ENCODE data around the gene SEC23IP.
A peak's percentile ranks its signal among the peaks of the same experiment; 100 is the strongest.

SEC23IP gene

DNA sequence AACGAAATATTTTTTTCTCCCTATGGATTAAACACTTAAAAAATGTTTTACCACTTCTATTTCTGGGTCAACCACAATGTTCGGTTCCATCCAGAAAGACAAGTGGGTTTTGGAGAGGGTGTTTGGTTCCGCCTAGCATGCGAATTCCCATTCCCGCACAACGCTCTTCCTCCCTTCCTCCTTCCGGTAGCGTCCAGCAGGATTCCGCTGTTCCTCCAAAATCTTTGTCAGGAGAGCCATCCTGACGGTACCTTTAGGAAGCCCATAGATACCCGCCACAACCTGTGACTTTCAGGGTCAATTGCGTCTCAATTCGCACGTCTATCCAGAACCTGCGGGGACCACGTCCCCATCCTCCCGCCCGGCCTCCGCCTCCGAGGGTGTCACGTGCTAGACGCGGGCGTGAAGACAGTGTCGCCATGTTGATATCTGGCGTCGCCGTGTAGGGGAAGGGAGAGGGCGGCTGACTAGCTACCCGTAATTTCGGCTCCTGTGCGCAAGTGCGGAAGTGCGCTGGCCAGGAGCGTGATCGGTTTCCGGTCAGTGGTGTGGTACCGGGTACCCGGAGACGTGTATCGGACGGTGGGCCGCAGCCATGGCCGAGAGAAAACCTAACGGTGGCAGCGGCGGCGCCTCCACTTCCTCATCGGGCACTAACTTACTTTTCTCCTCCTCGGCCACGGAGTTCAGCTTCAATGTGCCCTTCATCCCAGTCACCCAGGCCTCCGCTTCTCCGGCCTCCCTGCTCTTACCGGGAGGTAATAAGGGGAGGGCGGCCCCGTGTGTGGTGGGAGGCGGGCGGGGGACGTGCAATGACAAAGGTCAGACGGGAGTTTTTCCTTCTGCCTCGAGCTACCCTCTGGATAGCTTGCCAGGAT, at the start of gene SEC23IP:
Gene SEC23IP, plus strand, starts transcription at position 543 of the 878 bp plus-strand sequence. Its CDS starts 53 bp downstream, at position 596.
- H3K4me1 ChIP-seq (ENCODE audit: low read length), result peaks cover 3% of the 10 kb centered on the region; the same call in 1 of the 2 replicates
- peak within 1 kb of the TSS; percentile 99 for H3K4me2 ChIP-seq (ENCODE audit: low read depth, low read length)
- H3K36me3 ChIP-seq (replicated peaks; ENCODE audit: insufficient read depth, low read length), result no peaks in the 10 kb centered on the region
- no peaks in the 10 kb centered on the region for H3K9me2 ChIP-seq (replicated peaks; ENCODE audit: insufficient read depth, low read length)
- TF ChIP-seq, protein P1, sequence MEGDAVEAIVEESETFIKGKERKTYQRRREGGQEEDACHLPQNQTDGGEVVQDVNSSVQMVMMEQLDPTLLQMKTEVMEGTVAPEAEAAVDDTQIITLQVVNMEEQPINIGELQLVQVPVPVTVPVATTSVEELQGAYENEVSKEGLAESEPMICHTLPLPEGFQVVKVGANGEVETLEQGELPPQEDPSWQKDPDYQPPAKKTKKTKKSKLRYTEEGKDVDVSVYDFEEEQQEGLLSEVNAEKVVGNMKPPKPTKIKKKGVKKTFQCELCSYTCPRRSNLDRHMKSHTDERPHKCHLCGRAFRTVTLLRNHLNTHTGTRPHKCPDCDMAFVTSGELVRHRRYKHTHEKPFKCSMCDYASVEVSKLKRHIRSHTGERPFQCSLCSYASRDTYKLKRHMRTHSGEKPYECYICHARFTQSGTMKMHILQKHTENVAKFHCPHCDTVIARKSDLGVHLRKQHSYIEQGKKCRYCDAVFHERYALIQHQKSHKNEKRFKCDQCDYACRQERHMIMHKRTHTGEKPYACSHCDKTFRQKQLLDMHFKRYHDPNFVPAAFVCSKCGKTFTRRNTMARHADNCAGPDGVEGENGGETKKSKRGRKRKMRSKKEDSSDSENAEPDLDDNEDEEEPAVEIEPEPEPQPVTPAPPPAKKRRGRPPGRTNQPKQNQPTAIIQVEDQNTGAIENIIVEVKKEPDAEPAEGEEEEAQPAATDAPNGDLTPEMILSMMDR (IDR thresholded peaks at IDR 0.05; ENCODE audit: low read length), result no peak
- peak; percentile 96 for DNase-seq
- H2AFZ ChIP-seq (ENCODE audit: low read length), result peak within 1 kb of the TSS; percentile 95
- H3K27ac ChIP-seq (ENCODE audit: low read length), result peak within 1 kb of the TSS; percentile 13; the same call in 1 of the 2 replicates
- H3K4me3 ChIP-seq (ENCODE audit: low read length), result peak within 1 kb of the TSS; percentile 99
- H3K9ac ChIP-seq (ENCODE audit: low read length), result peak within 1 kb of the TSS; percentile 90
- H3K79me2 ChIP-seq (ENCODE audit: low read length), result peaks cover 53% of the 10 kb centered on the region
- no peaks in the 10 kb centered on the region for H3K27me3 ChIP-seq (replicated peaks; ENCODE audit: insufficient read depth, low read length)
- H3K9me3 ChIP-seq (replicated peaks; ENCODE audit: insufficient read depth, low read length), result no peaks in the 10 kb centered on the region
- H3F3A ChIP-seq (ENCODE audit: insufficient read depth, low read length), result no peaks in the 10 kb centered on the region
- no peaks in the 10 kb centered on the region for H4K20me1 ChIP-seq (ENCODE audit: insufficient read depth, low read length)

DNA sequence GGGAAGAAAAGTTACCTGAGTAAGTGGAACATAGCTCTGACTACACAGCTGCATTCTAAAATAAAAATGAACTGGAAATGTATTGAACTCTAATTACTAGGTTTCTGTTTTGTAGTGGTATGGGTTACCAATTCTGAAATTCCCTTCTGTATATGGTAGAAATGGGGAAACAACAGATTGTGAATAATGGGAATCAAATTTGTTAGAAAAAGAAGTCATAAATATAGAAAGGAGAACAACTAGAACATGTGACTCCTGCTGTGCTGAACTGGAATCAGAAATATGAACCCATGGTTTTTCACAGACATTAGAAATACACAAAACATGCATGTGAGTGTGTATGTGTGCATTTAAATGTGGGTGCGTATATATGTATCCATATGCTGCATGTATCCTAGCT, 46.9 kb upstream of the SEC23IP start:
- Histone ChIP-seq H3K27ac (ENCODE audit: low read length) (no peak overlapping the region), H3K4me1 (ENCODE audit: low read length) (no peaks in the 10 kb centered on the region), H3K27me3 (replicated peaks; ENCODE audit: insufficient read depth, low read length) (no peaks in the 10 kb centered on the region), H3K9me3 (replicated peaks; ENCODE audit: insufficient read depth, low read length) (no peaks in the 10 kb centered on the region), H3K9me2 (replicated peaks; ENCODE audit: insufficient read depth, low read length) (no peaks in the 10 kb centered on the region), H3K79me2 (ENCODE audit: low read length) (peaks cover 13% of the 10 kb centered on the region; the same call in 1 of the 2 replicates), H3K4me3 (ENCODE audit: low read length) (no peak overlapping the region), H4K20me1 (ENCODE audit: insufficient read depth, low read length) (no peaks in the 10 kb centered on the region), H3F3A (ENCODE audit: insufficient read depth, low read length) (no peaks in the 10 kb centered on the region), H3K4me2 (ENCODE audit: low read depth, low read length) (no peak overlapping the region), H2AFZ (ENCODE audit: low read length) (no peak overlapping the region), H3K9ac (ENCODE audit: low read length) (no peak overlapping the region), H3K36me3 (replicated peaks; ENCODE audit: insufficient read depth, low read length) (peaks cover 31% of the 10 kb centered on the region)
- TF ChIP-seq, protein P1 (IDR thresholded peaks at IDR 0.05; ENCODE audit: low read length), result no peak
- DNase-seq, result no peak

DNA sequence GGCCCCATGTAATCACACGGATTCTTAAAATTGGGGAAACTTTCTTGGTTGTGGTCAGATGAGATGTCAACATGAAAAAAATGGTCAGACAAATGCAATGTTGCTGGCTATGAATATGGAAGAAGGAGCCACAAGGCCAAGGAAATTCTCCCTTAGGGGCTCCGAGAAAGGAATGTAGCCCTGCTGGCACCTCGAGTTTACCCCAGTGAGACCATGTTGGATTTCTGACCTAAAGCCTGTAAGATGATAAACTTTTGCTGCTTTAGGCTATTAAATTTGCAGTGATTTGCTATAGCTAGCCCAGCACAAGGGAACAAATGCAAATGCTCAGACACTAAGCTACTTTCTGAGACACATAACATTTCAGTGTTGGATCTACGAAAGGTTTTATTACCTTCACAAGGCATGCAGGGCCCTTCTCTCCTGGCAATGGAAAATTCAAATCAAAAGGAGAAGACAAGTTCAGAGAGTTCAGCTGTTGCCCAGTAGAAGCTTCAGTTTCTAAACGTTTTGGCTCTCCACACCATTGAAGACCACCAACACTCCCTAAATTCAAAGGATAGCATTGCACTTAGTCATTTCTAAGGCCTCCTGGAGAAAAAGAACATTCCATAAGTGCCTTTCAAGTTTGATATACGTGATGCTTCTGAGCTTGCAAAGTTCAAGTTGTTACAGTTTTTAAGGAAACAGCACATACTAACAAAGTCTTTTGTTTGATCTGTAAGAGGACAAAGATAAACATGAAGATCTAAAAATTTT, 43.3 kb upstream of the SEC23IP start:
- Histone ChIP-seq H3K9ac (ENCODE audit: low read length) (no peak overlapping the region), H3K9me2 (replicated peaks; ENCODE audit: insufficient read depth, low read length) (no peaks in the 10 kb centered on the region), H3K9me3 (replicated peaks; ENCODE audit: insufficient read depth, low read length) (no peaks in the 10 kb centered on the region), H3K4me1 (ENCODE audit: low read length) (no peaks in the 10 kb centered on the region), H2AFZ (ENCODE audit: low read length) (no peak overlapping the region), H3K27me3 (replicated peaks; ENCODE audit: insufficient read depth, low read length) (no peaks in the 10 kb centered on the region), H4K20me1 (ENCODE audit: insufficient read depth, low read length) (no peaks in the 10 kb centered on the region), H3K79me2 (ENCODE audit: low read length) (peaks cover 17% of the 10 kb centered on the region), H3K27ac (ENCODE audit: low read length) (no peak overlapping the region), H3K36me3 (replicated peaks; ENCODE audit: insufficient read depth, low read length) (peaks cover 24% of the 10 kb centered on the region), H3K4me3 (ENCODE audit: low read length) (no peak overlapping the region), H3K4me2 (ENCODE audit: low read depth, low read length) (no peak overlapping the region), H3F3A (ENCODE audit: insufficient read depth, low read length) (no peaks in the 10 kb centered on the region)
- no peak for DNase-seq
- TF ChIP-seq, protein P1 (IDR thresholded peaks at IDR 0.05; ENCODE audit: low read length), result no peak
- no peak for TF ChIP-seq EZH2 (optimal IDR thresholded peaks at IDR 0.05; ENCODE audit: low read depth, low read length)
- TF ChIP-seq EZH2phosphoT487 (IDR thresholded peaks at IDR 0.05; ENCODE audit: low read length), result no peak

Measured in MM.1S (cell line).